A673 (cell line): ENCODE data around the gene MAP3K3. TPM values are rescaled to one million over a fixed set of nuclear protein-coding genes. Genes with fewer than 3 reads are reported as not detected.

ENCODE experiments used
- BruUV-seq: library from RNA; stranded (reverse); fragments of 400-500 nt; replicated peaks from 2 replicates; lab custom pipeline; 2021; lab: Mats Ljungman, UMichigan
- CTCF ChIA-PET: fragments of 300-600 bp; sonication (Branson Sonifier 250); formaldehyde crosslinking; loops from one replicate; lab custom pipeline; 2022; ENCODE audit warnings: antibody characterized with exemption; lab: Charles Lee
- POLR2A ChIA-PET: fragments of 300-600 bp; sonication (Branson Sonifier 250); formaldehyde crosslinking; loops from one replicate; lab custom pipeline; 2022; ENCODE audit warnings: antibody characterized with exemption; ENCODE audit not compliant: low non-redundant PET; lab: Charles Lee
- DNase-seq: peaks from one replicate; pipeline ENCODE4 v3.0.0-alpha.2; 2015; ENCODE audit warnings: low spot score
- H3K27ac ChIP-seq: fragments of 200-600 bp; sonication (generic); 2 replicates; pipeline ENCODE4 v1.5.1; 2016; ENCODE audit warnings: mixed run types, low read depth, mild to moderate bottlenecking, mixed read lengths, antibody characterized with exemption, low read length; ENCODE audit not compliant: poor library complexity, severe bottlenecking
- H3K27me3 ChIP-seq: fragments of 200-600 bp; sonication (generic); replicated peaks from 2 replicates; pipeline ENCODE4 v1.6.1; 2017; ENCODE audit warnings: mixed run types, low read depth, mild to moderate bottlenecking, mixed read lengths, antibody characterized with exemption, low read length; ENCODE audit not compliant: insufficient read depth, poor library complexity
- H3K36me3 ChIP-seq: fragments of 200-600 bp; sonication (generic); 2 replicates; pipeline ENCODE4 v1.6.1; 2016; ENCODE audit warnings: mixed run types, mild to moderate bottlenecking, mixed read lengths, antibody characterized with exemption, low read length; ENCODE audit not compliant: insufficient read depth, poor library complexity, severe bottlenecking
- H3K4me1 ChIP-seq: fragments of 200-600 bp; sonication (generic); 2 replicates; pipeline ENCODE4 v1.6.1; 2017; ENCODE audit warnings: mixed run types, mild to moderate bottlenecking, mixed read lengths, antibody characterized with exemption, low read length; ENCODE audit not compliant: insufficient read depth, poor library complexity, severe bottlenecking
- H3K4me3 ChIP-seq: fragments of 200-600 bp; sonication (generic); 2 replicates; pipeline ENCODE4 v1.5.1; 2016; ENCODE audit warnings: low read depth, mixed run types, mild to moderate bottlenecking, mixed read lengths, low read length; ENCODE audit not compliant: poor library complexity, severe bottlenecking
- H3K9me3 ChIP-seq: fragments of 200-600 bp; sonication (generic); 2 replicates; pipeline ENCODE4 v1.6.1; 2016; ENCODE audit warnings: mixed run types, low read depth, mild to moderate bottlenecking, mixed read lengths, antibody characterized with exemption, low read length; ENCODE audit not compliant: poor library complexity, severe bottlenecking
- CTCF ChIP-seq: fragments of 300-800, 200-600 bp; sonication (generic); conservative IDR thresholded peaks from 2 replicates; pipeline ENCODE4 v1.5.1; 2017; ENCODE audit warnings: low read depth, mild to moderate bottlenecking, antibody characterized with exemption, low read length, moderate library complexity, mixed read lengths
- EZH2 ChIP-seq: fragments of 200-600 bp; sonication (generic); IDR thresholded peaks from 2 replicates; pipeline ENCODE4 v1.6.1; 2017; ENCODE audit warnings: borderline replicate concordance, low read depth, mild to moderate bottlenecking, mixed read lengths, antibody characterized with exemption, low read length; ENCODE audit not compliant: poor library complexity, severe bottlenecking
- intact Hi-C: fragments of 100-400 bp; cut with micrococcal nuclease; formaldehyde crosslinking; loops from one replicate; pipeline ENCODE4 v1.10.0; 2022; ENCODE audit not compliant: unreplicated experiment
- total RNA-seq: library from RNA; stranded (reverse); gene quantifications from 2 replicates; pipeline ENCODE4 v1.2.3, GENCODE V29; 2021

Gene MAP3K3
- total RNA-seq, 1 experiment from 2014 or later = 25.9 TPM

- Histone ChIP-seq H3K9me3 (no peaks in the 10 kb centered on the region), H3K4me3 (no peak overlapping the region), H3K36me3 (peaks cover 17% of the 10 kb centered on the region), H3K27me3 (no peaks in the 10 kb centered on the region), H3K4me1 (peaks cover 9% of the 10 kb centered on the region), H3K27ac (no peak overlapping the region)
- POLR2A ChIA-PET = no interaction called here
- CTCF ChIA-PET = no interaction called here
- TF ChIP-seq EZH2 = no peak
- TF ChIP-seq CTCF = no peak
- BruUV-seq = no TSS peak
- intact Hi-C loops = no loop called here
- no peak for DNase-seq
Observed at GRCh38 chr17:63689479-63689878, 67.3 kb downstream of the MAP3K3 start.

GRCh38 chr17:63692195-63692816 is 70.1 kb downstream of the MAP3K3 start:
- peaks cover 24% of the 10 kb centered on the region for H3K36me3 ChIP-seq
- H3K27ac ChIP-seq = no peak overlapping the region
- TF ChIP-seq EZH2 = no peak
- no peak for TF ChIP-seq CTCF
- CTCF ChIA-PET = no interaction called here
- no peaks in the 10 kb centered on the region for H3K9me3 ChIP-seq
- H3K27me3 ChIP-seq = no peaks in the 10 kb centered on the region
- DNase-seq = no peak
- peaks cover 10% of the 10 kb centered on the region for H3K4me1 ChIP-seq
- POLR2A ChIA-PET = no interaction called here
- intact Hi-C loops = loop anchor here (10.0 kb wide), 1 partner anchor 268 kb away; no protein-coding TSS in a partner anchor
- no TSS peak for BruUV-seq
- H3K4me3 ChIP-seq = no peak overlapping the region

GRCh38 chr17:63693411-63694113 is 71.3 kb downstream of the MAP3K3 start:
- Histone ChIP-seq H3K4me3 (no peak overlapping the region), H3K27me3 (no peaks in the 10 kb centered on the region), H3K9me3 (no peaks in the 10 kb centered on the region), H3K27ac (no peak overlapping the region), H3K36me3 (peaks cover 24% of the 10 kb centered on the region), H3K4me1 (peaks cover 23% of the 10 kb centered on the region)
- ChIA-PET CTCF (no interaction called here), POLR2A (no interaction called here)
- no peak for TF ChIP-seq CTCF
- TF ChIP-seq EZH2 = no peak
- BruUV-seq = no TSS peak
- intact Hi-C loops = loop anchor here (10.0 kb wide), 1 partner anchor 269 kb away; no protein-coding TSS in a partner anchor
- no peak for DNase-seq
